Measurements from ENCODE around the gene SNX13. TPM values are rescaled to one million over a fixed set of nuclear protein-coding genes. Genes with fewer than 3 reads are reported as not detected.
A peak's percentile ranks its signal among the peaks of the same experiment; 100 is the strongest.

SNX13 gene
- total RNA-seq, 2 experiments from 2014 or later: 24.7 to 26.3 TPM

DNA sequence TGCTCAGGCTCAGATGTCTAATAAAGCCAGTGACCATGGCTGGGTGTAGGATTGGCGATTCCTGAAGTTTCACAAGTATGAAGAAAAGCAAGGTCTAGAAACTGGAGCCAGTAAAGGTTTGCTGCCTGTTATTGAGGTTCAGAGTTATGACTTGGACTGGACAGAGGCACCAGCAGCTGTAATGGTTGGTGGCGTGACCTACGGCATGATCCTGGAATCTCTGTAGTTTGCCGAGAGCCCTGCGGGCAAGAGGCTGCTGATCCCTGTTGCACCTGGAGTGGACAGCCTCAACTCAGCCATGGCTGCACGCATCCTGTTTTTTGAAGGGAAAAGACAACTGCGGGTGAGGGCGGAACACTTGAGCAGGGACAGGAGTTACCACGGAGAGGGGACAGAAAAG, 22.4 kb upstream of the SNX13 start:
- DNase-seq: no peak
- H3K4me3 Mint-ChIP-seq: no peak overlapping the region
- H3K9me3 Mint-ChIP-seq: no peaks in the 10 kb centered on the region
- no peak overlapping the region for H3K27ac Mint-ChIP-seq
- no peaks in the 10 kb centered on the region for H3K4me1 Mint-ChIP-seq
- no peaks in the 10 kb centered on the region for H3K36me3 Mint-ChIP-seq
- H3K27me3 Mint-ChIP-seq: peaks cover 10% of the 10 kb centered on the region

GRCh38 chr7:17957871-17958270, 17.6 kb upstream of the SNX13 start:
- Mint-ChIP-seq H3K27ac (no peak overlapping the region), H3K4me1 (peaks cover 12% of the 10 kb centered on the region), H3K36me3 (no peaks in the 10 kb centered on the region), H3K4me3 (no peak overlapping the region), H3K9me3 (peaks cover 2% of the 10 kb centered on the region), H3K27me3 (peaks cover 15% of the 10 kb centered on the region)
- no peak for DNase-seq

GRCh38 chr7:17952387-17952786, 12.1 kb upstream of the SNX13 start:
- Mint-ChIP-seq H3K27me3 (peaks cover 4% of the 10 kb centered on the region), H3K4me1 (peaks cover 25% of the 10 kb centered on the region), H3K36me3 (no peaks in the 10 kb centered on the region), H3K4me3 (no peak overlapping the region), H3K27ac (peak overlapping the region; percentile 59), H3K9me3 (peaks cover 2% of the 10 kb centered on the region)
- peak; percentile 37 for DNase-seq

DNA sequence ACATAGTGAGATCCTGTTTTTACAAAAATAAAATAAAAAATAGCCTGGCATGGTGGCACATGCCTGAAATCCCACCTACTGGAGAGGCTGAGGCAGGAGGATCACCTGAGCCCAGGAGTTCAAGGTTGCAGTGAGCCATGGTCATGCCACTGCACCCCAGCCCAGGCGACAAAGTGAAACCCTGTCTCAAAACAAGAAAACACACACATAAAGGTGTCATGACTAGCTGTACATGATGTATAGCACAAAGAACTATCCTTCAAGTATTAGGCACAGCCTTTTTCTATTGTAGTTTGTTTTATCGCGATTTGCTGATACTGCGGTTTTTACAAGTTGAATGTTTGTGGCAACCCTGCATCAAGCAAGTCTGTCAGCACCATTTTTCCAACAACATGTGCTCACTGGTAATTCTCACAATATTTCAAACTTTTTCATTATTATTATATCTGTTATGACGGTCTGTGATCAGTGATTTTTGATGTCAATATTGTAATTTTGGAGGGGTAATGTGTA, 11.5 kb upstream of the SNX13 start:
- DNase-seq: peak; percentile 6
- Mint-ChIP-seq H3K27ac (no peak overlapping the region), H3K27me3 (peaks cover 4% of the 10 kb centered on the region), H3K9me3 (peaks cover 2% of the 10 kb centered on the region), H3K36me3 (no peaks in the 10 kb centered on the region), H3K4me3 (no peak overlapping the region), H3K4me1 (peaks cover 27% of the 10 kb centered on the region)

GRCh38 chr7:17948526-17949238, 8.4 kb upstream of the SNX13 start:
- Mint-ChIP-seq H3K4me3 (no peak overlapping the region), H3K27ac (no peak overlapping the region), H3K27me3 (no peaks in the 10 kb centered on the region), H3K9me3 (peaks cover 2% of the 10 kb centered on the region), H3K36me3 (no peaks in the 10 kb centered on the region), H3K4me1 (peaks cover 28% of the 10 kb centered on the region)
- no peak for DNase-seq

GRCh38 chr7:17947620-17948019, 7.3 kb upstream of the SNX13 start:
- Mint-ChIP-seq H3K4me3 (no peak overlapping the region), H3K9me3 (no peaks in the 10 kb centered on the region), H3K36me3 (no peaks in the 10 kb centered on the region), H3K4me1 (peaks cover 20% of the 10 kb centered on the region), H3K27ac (no peak overlapping the region), H3K27me3 (no peaks in the 10 kb centered on the region)
- no peak for DNase-seq

- Mint-ChIP-seq H3K4me1 (peaks cover 15% of the 10 kb centered on the region), H3K9me3 (no peaks in the 10 kb centered on the region), H3K27ac (no peak overlapping the region), H3K4me3 (peak overlapping the region; percentile 22), H3K36me3 (no peaks in the 10 kb centered on the region), H3K27me3 (no peaks in the 10 kb centered on the region)
- no peak for DNase-seq
Observed at GRCh38 chr7:17946591-17946990, 6.3 kb upstream of the SNX13 start.

DNA sequence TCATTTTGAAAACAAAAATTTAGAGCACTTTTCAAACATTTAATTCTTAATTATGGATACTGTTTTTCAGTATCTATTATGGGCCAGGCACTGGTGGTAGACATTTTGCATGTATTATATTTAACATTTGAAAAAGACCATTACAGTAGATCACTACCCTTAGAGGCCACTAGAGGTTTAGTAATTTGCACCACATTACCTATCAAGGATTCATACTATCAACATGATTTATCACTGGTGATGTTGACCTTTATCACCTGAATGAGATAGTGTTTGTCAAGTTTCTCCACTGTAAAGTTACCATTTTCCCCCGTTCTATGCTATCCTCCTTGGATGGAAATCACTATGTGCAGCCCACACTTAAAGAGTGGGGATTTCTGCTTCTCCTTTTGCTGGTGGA, 4.4 kb upstream of the SNX13 start:
- peaks cover 20% of the 10 kb centered on the region for H3K4me1 Mint-ChIP-seq
- no peak overlapping the region for H3K4me3 Mint-ChIP-seq
- H3K9me3 Mint-ChIP-seq: no peaks in the 10 kb centered on the region
- H3K36me3 Mint-ChIP-seq: peaks cover 1% of the 10 kb centered on the region
- H3K27ac Mint-ChIP-seq: no peak overlapping the region
- DNase-seq: no peak
- H3K27me3 Mint-ChIP-seq: no peaks in the 10 kb centered on the region

- peaks cover 2% of the 10 kb centered on the region for H3K36me3 Mint-ChIP-seq
- DNase-seq: no peak
- H3K4me1 Mint-ChIP-seq: peaks cover 32% of the 10 kb centered on the region
- no peak overlapping the region for H3K4me3 Mint-ChIP-seq
- H3K9me3 Mint-ChIP-seq: no peaks in the 10 kb centered on the region
- no peaks in the 10 kb centered on the region for H3K27me3 Mint-ChIP-seq
- no peak overlapping the region for H3K27ac Mint-ChIP-seq
Observed at GRCh38 chr7:17943006-17943405, 2.7 kb upstream of the SNX13 start.

- no peaks in the 10 kb centered on the region for H3K9me3 Mint-ChIP-seq
- peaks cover 32% of the 10 kb centered on the region for H3K4me1 Mint-ChIP-seq
- no peak for DNase-seq
- H3K4me3 Mint-ChIP-seq: no peak overlapping the region
- H3K27me3 Mint-ChIP-seq: no peaks in the 10 kb centered on the region
- H3K27ac Mint-ChIP-seq: no peak overlapping the region
- H3K36me3 Mint-ChIP-seq: peaks cover 6% of the 10 kb centered on the region
Observed at GRCh38 chr7:17942231-17942630, 1.9 kb upstream of the SNX13 start.

GRCh38 chr7:17940951-17941431, 697 bp upstream of the SNX13 start:
- peaks cover 36% of the 10 kb centered on the region for H3K4me1 Mint-ChIP-seq
- no peaks in the 10 kb centered on the region for H3K9me3 Mint-ChIP-seq
- peak overlapping the region; percentile 93 for H3K27ac Mint-ChIP-seq
- peak overlapping the region; percentile 96 for H3K4me3 Mint-ChIP-seq
- H3K36me3 Mint-ChIP-seq: peaks cover 6% of the 10 kb centered on the region
- no peak for DNase-seq
- no peaks in the 10 kb centered on the region for H3K27me3 Mint-ChIP-seq

DNA sequence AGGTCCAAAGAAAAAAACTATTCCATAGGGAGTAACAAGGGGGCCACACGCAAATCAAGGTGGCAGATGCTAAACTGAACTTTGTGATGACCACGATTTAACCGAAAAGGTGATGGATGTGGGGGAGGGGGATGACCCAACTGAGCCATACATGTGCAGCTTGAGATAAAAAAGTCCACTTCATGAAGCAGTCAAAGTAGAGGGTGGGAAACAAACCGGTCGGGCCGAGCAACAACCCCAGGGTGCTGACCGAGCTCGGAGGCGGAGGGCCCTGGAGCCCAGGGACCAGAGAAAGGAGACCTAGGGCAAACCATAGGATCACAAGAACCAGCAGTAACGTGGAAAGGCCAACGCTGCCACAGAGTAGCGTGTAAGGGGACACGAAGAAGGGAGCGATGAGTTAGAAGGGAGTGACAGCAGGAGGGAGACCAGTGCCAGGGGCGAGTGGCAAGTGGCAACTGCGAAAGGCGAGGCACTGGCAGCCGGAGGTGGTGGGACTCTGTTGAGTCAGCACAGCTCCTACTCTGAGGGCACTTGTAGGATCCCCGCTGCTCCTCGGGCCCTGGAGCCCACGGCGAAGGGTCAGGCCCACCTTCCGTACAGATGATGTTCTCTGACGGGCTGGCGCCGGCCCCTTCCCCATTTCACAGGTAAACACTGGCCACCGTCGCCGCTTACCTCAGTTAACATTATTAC, 540 bp downstream of the SNX13 start:
- Mint-ChIP-seq H3K4me3 (peak overlapping the region; percentile 96), H3K9me3 (no peaks in the 10 kb centered on the region), H3K27ac (peak overlapping the region; percentile 93), H3K36me3 (peaks cover 10% of the 10 kb centered on the region), H3K4me1 (peaks cover 40% of the 10 kb centered on the region), H3K27me3 (no peaks in the 10 kb centered on the region)
- DNase-seq: peak; percentile 53

DNA sequence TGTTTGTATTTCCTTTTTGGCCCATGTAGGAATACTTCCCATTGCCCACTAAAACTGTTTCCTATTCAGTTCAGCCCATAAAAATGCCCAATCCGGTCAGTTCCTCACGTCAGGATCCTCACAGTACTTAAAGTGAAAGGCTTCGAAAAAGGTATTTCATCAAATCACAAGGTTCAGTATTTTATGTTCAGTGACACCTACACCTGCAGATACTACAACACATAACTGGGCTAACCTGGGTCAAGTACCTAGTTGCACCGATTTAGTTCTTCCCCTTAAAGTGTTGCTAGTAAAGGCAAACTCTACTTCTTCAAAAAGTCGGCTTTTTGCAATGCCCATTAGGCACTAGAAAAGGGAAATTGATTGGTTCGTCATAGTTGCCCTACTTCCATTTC, 1.1 kb downstream of the SNX13 start:
- Mint-ChIP-seq H3K36me3 (peaks cover 13% of the 10 kb centered on the region), H3K27ac (peak overlapping the region; percentile 93), H3K9me3 (no peaks in the 10 kb centered on the region), H3K4me3 (peak overlapping the region; percentile 96), H3K4me1 (peaks cover 45% of the 10 kb centered on the region), H3K27me3 (no peaks in the 10 kb centered on the region)
- DNase-seq: no peak

DNA sequence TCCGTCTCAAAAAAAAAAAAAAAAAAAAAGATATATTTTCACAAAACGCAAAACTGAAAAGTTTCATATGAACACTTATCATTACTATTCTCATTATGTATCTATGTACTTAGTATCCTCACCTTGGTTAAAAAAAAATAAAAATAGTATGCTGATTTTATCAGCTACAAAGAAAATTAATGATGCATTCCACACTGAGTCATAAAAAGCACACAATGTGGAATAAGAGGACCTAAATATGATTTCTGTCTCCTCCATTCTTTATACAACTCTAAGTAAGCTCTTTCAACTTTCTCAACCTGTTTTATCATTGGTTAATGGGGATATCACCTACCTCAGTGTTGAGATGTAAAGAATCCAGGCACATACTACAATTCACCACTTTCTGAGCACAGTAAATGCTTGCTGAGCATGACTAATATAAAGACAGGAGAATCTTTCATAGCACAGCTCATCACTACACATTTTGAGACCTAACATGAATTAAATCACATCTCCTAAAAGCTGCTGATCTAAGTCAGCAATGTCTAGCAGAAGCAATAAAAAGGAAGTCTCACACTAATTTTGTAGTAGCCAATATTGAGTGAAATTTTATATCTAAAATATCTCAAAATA, 2.7 kb downstream of the SNX13 start:
- no peak for DNase-seq
- Mint-ChIP-seq H3K4me3 (peak overlapping the region; percentile 41), H3K9me3 (no peaks in the 10 kb centered on the region), H3K4me1 (peaks cover 61% of the 10 kb centered on the region), H3K27ac (peak overlapping the region; percentile 21), H3K36me3 (peaks cover 15% of the 10 kb centered on the region), H3K27me3 (no peaks in the 10 kb centered on the region)

DNA sequence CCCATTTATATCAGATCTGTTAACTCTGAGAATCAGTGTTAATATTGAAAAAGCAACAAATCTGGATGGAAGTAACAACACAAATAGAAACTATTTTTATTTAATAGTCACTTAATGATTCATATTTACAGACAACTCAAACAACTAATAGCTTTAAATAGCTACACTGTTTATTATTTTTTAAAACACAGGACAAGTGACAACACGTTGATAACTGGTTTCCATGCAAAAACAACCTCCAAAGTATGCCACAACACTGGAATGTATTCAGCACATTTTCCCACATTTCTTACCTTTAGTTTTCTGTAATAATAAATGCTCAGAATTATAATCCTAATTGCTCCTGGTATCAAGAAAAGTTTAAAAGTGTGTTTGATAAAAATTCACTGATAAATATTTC, 4.0 kb downstream of the SNX13 start:
- Mint-ChIP-seq H3K4me1 (peaks cover 68% of the 10 kb centered on the region), H3K36me3 (peaks cover 15% of the 10 kb centered on the region), H3K9me3 (no peaks in the 10 kb centered on the region), H3K27ac (no peak overlapping the region), H3K27me3 (no peaks in the 10 kb centered on the region), H3K4me3 (no peak overlapping the region)
- DNase-seq: no peak

Data from activated naive CD8-positive, alpha-beta T cell treated with anti-CD3 and anti-CD28 coated beads for 36 hours (primary cell).